NCI-H226 (cell line): ENCODE measurements around the gene SPTY2D1.
A peak's percentile ranks its signal among the peaks of the same experiment; 100 is the strongest.
"Not testable (repeated sequence)": the region's sequence is repeated elsewhere in the genome, so short reads cannot be mapped to it uniquely, and the experiment has no call there.

Experiments used
- DNase-seq: peaks from one replicate; pipeline ENCODE4 v3.0.0-alpha.2; 2015

The SPTY2D1 gene, protein sequence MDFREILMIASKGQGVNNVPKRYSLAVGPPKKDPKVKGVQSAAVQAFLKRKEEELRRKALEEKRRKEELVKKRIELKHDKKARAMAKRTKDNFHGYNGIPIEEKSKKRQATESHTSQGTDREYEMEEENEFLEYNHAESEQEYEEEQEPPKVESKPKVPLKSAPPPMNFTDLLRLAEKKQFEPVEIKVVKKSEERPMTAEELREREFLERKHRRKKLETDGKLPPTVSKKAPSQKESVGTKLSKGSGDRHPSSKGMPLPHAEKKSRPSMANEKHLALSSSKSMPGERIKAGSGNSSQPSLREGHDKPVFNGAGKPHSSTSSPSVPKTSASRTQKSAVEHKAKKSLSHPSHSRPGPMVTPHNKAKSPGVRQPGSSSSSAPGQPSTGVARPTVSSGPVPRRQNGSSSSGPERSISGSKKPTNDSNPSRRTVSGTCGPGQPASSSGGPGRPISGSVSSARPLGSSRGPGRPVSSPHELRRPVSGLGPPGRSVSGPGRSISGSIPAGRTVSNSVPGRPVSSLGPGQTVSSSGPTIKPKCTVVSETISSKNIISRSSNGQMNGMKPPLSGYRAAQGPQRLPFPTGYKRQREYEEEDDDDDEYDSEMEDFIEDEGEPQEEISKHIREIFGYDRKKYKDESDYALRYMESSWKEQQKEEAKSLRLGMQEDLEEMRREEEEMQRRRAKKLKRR

DNA sequence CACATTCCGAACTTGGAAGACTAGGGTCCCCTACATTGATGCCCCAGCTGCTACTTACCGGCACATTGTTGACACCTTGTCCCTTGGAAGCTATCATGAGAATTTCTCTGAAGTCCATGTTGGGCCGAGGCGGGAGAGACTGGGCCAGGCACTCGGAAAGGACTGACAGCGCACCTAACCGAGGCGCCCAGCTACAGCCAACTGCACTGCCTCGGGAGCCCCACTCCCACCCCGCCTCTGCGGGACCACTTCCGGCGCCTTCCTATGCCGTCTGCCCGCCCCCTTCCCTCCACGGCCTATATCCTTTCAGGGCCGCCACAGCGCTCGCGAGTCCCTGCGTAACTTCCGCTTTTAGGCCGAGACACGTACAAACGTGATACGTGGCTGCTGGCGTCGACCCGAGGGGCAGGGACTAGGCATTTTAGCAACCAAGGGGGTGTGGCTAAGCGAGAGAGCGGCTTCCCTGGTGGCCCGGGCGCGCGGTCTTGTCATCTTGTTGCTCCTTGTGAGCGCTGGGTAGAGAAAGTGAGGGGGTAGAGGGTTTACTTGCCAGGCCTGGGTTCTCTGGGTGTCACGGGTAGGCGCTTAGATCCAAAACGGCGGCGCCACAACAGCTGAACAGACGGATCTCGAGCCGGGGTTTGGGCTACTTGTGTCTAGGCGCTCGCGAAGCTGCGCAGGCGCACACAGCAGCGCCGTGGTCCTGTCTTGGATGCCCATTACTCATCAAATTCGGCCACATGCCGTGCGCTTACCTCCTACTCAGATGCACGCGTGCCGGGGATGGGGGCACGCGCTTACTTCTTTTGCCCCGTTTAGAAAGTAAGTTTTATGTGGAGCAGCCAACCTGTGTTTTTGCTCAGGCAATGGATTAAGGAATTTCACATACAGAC is at the start of gene SPTY2D1:
SPTY2D1 (minus strand) TSS at position 203 of the 893 bp plus-strand sequence; CDS start at position 118, 85 bp downstream.
- peak; percentile 99 for DNase-seq

DNA sequence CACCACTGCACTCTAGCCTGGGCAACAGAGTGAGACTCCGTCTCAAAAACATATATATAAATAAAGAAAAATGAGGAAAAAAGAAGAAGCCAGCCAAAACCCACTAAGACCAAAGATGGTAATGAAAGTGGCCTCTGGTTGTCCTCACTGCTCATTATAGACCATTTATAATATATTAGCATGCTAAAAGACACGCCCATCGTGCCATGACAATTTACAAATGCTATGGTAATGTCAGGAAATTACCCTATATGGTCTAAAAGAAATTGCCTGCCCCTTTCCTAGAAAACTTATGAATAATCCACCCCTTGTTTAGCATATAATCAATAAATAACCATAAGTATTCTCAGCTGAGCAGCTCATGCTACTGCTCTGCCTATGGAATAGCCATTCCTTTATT is 48.3 kb upstream of the SPTY2D1 start:
- no peak for DNase-seq

DNA sequence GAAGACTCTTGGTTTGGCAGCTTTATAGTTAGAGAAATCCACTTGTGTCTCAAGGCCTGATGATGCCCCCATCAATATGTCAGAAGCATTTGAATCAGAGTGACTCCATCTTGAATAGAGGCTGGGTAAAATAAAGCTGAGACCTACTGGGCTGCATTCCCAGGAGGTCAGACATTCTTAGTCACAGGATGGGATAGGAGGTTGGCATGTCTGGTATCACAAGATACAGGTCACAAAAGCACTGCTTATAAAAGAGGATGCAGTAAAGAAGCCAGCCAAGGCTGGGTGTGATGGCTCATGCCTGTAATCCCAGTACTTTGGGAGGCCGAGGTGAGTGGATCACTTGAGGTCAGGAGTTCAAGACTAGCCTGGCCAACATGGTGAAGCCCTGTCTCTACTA is 47.8 kb upstream of the SPTY2D1 start:
- not testable (repeated sequence) for DNase-seq

DNA sequence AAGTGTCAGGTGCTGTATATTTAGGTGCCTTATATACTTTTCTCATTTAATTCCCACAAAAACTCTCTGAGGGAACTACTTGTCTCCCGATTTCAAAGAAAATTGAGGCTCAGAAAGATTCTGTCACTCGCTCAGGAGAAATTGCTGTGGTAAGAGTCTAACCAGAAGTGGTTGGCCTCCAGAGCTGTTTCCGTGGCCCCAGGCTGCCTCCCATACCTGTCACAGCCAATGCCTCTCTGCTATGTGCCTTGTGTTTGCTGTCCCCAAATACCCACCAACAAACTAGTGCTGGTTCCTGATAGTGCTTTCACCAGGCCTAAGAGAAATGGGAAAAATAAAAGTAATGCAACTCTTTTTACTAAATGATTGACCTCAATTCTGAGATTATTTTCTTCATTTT is 43.4 kb upstream of the SPTY2D1 start:
- DNase-seq: no peak

DNA sequence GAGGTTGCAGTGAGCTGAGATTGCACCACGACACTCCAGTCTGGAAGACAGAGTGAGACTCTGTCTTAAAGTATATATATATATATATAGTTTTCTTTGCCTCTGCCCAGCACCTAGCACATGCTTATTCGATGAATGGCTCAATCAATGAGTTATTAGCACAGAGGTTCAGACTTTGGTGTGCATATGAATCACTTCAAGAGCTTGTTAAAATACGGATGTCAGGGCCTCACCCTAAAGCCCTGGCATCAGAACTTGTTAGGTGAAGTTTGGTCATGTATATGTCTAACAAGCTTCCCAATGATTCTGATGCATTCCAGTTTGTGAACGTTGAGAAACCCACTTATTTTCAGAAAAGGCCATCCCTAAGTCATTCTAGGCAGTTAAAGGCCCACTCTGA is 42.7 kb upstream of the SPTY2D1 start:
- DNase-seq: no peak

DNA sequence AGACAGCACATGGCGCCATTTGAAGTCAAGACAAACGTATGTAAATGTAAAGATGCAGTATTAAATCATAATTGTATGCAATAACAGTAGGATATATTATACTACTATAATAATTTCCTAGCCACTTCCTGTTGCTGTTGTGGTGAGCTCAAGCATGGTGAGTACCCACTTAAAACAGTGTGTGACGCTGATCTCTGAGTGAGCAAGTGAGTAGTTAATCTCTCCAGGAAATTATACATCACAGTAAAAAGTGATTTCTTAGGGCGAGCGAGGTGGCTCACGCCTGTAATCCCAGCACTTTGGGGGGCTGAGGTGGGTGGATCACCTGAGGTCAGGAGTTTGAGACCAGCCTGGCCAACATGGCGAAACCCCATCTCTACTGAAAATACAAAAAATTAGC is 38.1 kb upstream of the SPTY2D1 start:
- peak; percentile 28 for DNase-seq

DNA sequence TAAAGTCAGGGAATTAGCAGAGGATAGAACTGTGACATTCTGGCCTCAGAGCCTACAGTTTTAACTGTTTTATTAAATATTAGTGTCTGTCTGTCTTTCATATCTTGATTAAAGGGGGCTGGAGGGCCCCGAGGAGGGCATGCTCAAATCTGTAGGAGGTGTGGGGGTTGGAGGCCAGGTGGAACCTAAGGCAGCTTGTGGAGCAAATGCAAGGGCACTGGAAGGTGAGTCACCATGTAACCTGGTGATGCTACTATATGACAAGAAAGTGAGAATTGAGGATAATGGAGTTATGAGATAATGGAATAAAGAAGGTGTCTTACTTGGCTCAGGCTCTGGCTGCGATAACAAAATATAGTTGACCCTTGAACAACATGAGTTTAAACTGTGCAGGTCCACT is 37.1 kb upstream of the SPTY2D1 start:
- DNase-seq: no peak

DNA sequence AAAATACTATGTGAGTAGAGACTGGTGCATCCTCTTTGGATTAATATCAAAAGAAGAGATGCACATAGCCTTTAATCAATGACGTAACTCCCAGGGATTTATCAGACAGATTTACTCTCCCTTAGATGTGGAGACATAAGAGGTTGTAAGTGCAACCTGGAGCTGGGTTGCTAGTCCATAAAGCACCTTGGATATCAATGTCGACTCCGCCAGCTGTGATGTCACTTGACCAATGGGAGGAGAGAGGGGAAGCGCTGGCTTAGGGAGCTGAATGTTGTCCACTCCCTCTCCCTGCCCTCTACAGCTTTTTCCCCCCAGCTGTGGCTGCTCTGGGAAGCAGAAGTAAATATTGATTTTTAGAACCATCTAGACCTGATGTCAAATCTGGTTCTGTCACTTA is 35.6 kb upstream of the SPTY2D1 start:
- DNase-seq: no peak

DNA sequence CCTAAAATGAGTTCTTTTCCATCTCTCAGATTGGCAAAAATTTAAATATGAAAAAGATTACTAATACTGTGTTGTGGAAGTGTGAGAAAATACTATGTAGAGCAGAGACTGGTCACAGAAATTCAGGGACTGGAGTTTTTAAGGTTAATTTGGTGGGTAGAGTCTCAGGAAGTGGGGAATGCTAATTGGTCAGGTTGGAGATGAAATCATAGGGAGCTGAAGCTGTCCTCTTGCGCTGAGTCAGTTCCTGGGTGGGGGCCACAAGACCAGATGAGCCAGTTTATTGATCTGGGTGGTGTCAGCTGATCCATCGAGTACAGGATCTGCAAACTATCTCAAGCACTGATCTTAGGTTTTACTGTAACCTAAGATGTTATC is 35.1 kb upstream of the SPTY2D1 start:
- no peak for DNase-seq

DNA sequence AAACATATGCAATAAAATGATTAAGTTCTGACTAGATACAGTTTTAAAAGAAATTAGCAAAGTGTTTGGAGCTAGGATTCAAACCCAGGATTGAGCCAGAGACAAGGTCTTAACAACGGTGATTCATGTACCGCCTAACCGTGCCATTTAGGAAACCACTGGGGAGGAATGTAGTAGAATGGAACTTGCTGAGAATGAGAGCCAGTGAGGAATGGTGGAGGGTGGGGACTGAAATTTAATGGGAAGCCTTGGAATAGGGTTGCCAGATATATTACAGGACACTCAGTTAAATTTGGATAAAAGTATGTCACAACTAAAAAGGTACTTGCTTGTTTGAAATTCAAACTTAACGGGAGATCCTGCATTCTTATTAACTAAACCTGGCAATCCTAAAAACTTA is 34.0 kb upstream of the SPTY2D1 start:
- DNase-seq: no peak

DNA sequence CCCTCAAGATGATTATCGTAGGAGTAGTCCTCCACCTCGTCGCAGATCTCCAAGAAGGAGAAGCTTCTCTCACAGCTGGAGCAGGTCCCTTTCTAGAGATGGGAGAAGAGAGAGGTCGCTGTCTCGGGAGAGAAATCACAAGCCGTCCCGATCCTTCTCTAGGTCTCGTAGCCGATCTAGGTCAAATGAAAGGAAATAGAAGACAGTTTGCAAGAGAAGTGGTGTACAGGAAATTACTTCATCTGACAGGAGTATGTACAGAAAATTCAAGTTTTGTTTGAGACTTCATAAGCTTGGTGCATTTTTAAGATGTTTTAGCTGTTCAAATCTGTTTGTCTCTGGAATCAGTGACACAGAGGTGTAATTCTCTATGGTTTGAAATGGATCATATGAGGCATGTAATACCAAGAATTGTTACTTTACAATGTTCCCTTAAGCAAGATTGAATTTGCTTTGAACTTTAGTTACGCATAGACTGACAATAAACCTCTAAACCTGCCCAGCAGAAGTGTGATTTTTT is 31.3 kb upstream of the SPTY2D1 start:
- DNase-seq: not testable (repeated sequence)

DNA sequence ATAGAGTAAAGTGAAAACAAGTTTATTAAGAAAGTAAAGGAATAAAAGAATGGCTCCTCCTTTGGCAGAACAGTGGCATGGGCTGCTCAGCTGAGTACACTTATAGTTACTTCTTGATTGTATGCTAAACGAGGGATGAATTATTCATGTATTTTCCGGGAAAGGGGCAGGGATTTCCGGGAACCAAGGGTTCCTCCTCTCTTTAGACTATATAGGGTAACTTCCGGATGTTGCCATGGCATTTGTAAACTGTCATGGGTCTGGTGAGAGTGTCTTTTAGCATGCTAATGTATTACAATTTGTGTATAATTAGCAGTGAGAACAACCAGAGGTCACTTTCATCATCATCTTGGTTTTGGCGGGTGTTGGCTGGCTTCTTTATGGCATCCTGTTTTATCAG is 23.5 kb upstream of the SPTY2D1 start:
- no peak for DNase-seq

DNA sequence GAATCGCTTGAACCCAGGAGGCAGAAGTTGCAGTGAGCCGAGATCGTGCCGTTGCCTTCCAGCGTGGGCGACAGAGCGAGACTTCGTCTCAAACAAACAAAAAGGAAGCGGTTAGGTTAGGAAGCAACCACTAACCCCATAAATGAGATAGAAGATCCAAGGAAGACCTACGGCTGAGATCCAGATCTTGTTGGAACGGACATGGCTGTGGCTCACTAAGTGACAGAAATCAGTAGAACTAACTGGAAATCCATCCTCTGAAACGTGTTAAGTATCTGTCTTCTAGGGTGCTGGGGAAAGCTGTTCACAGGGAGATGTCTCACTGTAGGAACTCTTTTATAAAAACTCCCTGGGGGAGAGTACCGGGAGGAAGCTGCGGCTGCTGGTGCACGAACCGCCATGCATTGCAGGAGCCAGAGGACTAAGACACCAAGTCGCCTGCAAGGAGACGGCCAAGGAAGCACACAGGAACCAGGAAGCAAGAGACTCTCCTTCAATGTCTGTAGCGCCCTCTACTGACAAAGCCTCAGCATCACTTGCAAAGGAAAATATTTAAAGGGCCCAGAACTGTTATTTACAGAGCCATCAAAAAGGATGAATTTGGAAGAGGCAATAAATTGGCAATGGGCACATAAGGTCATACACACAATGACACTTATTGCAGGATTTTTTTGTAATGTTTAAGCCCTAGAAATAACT is 16.9 kb upstream of the SPTY2D1 start:
- DNase-seq: peak; percentile 7

DNA sequence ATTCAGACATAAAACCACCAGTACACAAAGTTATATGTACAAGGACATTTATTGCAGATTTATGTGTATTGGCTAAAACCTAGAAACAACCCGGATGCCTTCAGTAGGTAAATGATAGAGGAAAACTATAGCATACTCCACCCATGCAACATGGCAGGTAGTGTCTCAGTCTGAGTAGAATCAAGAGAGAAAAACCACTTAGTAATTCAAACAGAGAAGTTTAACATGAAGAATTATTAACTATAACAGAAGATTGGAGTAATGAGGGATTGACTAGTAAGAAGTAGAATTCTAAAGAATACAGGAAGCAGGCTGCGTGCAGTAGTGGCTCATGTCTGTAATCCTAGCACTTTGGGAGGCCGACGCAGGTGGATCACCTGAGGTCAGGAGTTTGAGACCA is 16.2 kb upstream of the SPTY2D1 start:
- DNase-seq: no peak

DNA sequence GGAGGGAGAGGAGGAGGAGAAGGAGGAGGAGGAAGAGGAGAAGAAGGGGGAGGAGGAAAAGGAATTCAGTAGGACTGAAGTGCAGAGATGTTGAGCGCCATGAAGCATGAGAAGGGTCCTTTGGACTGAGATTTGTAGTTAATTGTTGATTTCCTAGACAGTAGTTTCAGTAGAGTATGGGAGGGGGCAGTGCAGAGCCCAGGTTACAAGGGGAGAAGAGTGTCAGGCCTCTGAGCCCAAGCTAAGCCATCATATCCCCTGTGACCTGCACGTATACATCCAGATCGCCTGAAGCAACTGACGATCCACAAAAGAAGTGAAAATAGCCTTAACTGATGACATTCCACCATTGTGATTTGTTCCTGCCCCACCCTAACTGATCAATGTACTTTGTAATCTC is 8.9 kb upstream of the SPTY2D1 start:
- not testable (repeated sequence) for DNase-seq

DNA sequence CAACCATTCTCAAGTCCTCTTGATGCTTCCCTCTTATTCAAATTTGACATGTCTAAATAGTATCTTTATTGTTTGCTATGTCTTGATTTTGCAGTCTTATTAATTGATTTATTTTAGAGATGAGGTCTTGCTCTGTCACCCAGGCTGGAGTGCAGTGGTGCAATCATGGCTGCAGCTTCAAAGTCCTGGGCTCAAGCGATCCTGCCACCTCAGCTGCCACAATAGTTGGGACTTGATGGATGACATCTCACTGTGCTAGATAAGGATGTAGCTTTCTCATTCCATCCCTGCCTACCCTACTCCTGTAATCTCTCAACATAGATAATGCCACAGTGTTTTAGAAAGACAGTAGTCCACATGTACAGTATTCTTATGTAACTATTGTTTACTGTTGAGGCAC is 7.5 kb upstream of the SPTY2D1 start:
- DNase-seq: no peak

DNA sequence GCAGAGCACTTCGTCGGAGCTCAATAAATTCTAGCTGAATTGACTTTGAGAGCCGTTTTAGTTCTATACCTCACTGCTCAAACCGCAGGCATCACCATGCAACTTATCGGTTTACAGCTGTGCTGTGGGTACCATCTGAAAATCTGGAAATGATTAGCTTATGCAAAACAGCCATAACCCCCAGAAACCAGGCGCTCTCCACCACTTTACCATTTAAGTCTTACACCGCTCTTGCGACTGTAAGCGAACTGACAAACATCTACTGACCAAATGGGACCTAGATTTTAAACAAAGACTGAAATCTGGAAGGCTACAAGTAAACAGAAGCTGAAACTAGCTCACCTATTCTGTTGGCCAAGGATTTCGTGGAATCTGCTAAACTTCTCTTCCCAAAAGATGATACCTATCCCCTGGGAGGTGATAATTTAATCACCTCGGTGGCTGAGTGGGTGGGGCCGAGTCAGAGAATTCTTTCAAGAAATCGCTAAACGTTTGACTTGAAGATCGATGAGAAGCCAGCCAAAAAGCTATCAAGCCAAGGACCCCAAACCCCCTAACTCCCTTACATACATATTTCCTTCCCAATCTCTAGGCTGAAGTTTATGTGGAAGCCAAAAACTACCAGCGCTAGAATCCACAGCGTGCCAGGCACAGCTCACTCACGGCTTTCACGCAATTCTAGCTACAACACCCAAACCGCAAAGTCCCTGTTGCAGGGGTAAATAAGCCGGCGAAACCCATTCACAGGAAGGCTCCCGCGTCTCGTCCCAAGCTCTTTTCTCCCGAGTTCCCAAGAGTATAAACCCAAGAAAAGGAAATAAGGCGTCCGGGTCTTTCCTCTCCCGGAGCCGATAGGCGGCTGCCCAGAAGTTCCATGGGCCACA is 644 bp downstream of the SPTY2D1 start:
- DNase-seq: no peak

DNA sequence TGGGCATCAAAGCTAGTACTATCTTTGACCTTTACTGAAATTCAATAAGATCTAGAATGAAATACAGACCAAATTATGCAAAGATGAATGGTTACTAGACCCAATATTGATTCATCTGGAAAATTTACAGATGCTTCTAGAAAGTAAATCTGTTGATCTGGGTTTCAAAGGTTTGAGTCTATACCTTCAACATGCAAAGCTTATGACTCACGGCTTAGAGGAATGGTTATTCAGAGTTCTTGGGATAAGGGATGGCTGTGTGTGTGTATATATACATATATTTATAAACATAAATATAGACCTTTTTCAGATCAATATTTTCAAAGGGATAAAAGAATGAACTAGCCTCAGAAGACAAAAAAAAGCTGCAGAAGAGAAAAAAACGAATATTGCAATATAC is 1.3 kb downstream of the SPTY2D1 start:
- no peak for DNase-seq

DNA sequence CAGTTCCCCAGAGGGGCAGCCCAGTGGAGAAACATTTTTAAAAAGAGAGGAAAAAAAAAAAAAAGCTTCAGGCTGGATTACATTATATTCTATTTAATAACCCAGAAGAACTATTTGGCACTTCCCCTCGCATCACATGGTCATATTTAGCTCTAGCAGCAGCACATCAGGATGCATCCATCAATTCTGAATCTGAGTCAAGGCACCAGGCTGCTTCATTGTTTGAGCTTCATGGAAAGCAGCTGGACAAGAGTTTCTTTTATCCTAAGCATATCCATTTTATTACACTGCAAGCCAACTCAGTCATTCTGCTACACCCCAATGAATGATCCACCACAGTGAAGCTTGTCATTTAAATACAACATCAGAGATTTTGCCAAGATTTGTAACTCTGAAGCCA is 10.0 kb downstream of the SPTY2D1 start:
- DNase-seq: no peak

DNA sequence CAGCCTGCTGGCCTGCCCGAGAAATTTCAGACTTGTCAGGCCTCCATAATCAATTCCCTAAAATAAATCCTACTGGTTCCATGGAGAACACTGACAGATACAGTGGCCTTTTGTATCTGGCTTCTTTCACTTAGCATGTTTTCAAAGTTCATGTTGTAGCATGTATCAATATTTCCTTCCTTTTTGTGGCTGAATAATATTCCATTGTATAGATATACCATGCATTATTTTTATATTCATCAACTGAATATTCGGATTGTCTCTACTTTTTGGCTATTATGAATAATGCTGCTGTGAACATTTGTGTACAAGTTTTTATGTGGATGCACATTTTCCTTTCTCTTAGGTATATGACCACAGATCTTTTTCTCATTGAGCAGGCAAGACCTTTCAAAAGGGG is 10.4 kb downstream of the SPTY2D1 start:
- DNase-seq: no peak

DNA sequence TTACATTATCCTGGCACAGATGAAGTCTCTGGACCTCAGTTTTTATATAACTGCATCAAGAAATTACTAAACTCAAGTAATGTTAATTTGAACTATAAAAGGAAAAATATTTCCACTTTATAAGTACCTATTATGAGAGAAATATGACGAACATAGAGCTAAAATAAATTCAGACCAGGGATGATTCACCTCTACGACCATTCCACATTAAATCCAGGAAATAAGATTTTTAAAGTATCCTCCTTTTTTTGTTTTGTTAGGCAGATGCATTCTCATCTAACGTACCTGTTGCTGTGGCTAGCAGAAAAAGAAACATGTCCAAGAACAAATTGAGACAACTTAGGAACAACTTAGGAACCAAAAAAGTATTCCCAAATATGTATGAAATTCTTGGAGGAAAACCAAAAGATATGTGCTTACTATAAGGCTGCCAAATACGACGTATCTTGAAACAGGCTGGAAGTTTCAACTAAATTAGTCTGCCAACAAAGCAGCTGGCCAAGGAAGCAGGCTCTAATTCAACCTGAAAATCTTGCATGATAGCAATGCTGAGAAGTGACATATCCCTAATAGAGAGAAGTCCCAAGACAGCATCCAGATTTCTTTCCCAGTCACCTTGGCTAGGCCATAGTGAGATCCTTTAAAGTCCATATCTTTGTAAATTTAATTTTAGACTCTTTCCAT is 15.7 kb downstream of the SPTY2D1 start:
- peak; percentile 11 for DNase-seq
